GM19238 (cell line): ENCODE data around the gene HGS.

Experiments
- DNase-seq: peaks from one replicate; pipeline ENCODE4 v3.0.0; 2011; ENCODE audit warnings: low spot score; ENCODE audit not compliant: insufficient read length

HGS gene

DNA sequence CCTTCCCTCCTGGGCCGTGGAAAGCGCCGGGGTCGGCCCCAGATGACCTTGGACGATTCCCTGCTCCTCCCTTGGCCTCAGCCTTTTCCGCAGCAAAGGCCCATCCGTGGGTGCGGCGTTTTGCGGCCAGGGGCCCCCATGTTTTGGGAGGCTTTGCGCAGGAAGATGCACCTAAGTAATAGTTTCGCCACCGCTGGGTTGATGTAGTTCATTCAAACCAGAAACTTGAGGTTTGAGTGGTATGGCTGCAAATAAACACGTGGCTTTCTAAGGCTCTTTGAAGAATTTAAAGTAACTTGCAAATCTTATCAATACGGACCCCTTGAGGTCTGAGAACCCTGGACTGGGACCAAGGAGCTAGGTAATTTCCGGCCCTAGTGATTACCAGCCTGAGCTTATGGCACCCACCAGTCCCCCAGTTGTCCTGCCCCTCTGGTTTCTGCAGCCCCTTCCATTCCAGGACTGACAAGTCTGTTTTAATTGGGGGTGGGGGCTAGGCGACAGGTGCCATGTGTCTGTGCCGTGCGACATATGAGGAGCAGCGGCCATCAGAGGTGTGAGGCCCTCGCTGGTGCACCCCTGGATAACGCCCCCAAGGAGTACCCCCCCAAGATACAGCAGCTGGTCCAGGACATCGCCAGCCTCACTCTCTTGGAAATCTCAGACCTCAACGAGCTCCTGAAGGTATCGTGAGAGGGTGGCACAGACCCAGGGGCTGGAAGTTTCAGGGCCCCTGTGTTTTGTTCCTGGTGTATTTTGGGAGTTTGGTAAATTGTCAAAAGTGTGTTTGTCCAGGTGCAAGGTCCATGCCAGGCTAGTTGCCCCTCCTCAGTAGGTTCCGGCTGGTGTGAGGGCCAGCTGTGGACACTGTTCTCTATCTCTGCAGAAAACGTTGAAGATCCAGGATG, 20.2 kb downstream of the HGS start:
- DNase-seq = no peak

DNA sequence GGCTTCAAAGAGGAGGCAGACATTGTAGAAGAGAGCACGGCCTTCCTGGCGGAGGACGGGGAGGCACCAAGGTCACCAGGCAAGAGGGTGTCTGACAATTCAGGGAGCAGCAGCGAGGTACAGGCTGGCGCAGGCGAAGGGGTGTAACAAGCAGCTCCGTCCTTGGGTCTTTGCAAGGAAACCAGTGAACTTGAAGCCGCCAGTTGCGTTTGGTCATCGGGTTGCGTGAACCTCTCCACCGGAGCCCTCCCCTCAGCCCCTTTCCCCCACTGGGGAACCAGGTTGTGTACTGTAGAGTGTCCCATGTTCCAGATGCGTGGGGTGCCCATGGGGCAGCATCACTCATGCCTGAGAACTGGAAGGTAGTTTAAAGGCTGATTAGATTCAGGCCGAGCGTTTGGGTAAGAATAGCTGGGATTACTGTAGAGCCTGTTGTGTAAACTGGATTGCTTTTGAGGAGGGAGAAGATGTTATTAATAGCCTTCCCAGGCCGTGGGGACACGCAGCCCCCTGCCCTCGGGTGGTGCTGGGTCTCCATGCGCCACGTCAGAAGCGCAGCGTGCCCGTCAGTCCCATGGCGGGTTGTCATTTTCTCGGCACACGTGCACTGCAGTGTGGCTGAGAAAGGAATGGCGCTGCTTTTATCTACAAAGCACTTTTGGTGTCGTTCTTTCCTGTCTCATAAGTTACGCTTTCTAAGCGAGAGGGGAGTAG, 21.9 kb downstream of the HGS start:
- no peak for DNase-seq

DNA sequence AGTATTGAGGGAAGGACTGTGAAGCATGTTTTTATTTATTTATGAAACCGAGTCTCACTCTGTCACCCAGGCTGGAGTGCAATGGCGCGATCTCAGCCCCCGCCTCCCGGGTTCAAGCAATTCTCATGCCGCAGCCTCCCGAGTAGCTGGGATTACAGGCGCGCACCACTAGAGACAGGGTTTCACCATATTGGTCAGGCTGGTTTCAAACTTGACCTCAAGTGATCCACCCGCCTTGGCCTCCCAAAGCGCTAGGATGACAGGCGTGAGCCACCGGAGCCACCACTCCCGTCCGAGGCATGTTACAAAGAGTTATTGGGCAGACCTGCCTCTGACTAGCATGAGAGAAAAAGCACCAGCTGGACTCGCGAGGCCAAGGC, 22.4 kb downstream of the HGS start:
- no peak for DNase-seq

DNA sequence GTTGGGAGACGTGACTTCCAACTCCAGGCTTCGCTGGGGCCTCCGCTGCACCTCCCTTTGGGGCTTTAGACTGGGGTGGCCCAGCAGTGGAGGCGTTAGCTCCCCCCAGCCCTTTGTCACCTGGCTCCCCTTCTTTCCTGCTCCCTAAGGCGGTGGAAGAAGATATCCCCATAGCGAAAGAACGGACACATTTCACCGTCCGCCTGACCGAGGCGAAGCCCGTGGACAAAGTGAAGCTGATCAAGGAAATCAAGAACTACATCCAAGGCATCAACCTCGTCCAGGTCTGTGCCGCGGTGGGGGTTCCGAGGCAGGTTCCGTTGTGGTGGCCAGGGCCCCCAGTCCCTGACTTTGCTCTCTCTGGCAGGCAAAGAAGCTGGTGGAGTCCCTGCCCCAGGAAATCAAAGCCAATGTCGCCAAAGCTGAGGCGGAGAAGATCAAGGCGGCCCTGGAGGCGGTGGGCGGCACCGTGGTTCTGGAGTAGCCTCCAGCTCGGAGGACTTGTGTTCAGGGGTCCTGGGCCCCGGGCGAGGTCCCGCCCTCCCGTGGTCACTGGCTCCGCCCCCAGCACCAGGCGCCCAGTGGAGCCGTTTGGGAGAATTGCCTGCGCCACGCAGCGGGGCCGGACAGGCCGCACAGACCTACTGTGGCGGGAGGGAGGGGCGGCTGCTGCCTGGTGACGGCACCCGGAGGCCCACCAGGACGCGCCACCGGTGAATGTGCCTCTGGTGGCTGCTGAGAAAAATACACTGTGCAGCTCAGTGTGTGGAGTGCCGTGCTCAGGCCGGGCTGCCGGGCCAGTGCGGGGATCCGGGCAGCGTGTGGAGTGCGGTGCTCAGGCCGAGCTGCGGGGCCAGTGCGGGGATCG, 23.2 kb downstream of the HGS start:
- DNase-seq = no peak

DNA sequence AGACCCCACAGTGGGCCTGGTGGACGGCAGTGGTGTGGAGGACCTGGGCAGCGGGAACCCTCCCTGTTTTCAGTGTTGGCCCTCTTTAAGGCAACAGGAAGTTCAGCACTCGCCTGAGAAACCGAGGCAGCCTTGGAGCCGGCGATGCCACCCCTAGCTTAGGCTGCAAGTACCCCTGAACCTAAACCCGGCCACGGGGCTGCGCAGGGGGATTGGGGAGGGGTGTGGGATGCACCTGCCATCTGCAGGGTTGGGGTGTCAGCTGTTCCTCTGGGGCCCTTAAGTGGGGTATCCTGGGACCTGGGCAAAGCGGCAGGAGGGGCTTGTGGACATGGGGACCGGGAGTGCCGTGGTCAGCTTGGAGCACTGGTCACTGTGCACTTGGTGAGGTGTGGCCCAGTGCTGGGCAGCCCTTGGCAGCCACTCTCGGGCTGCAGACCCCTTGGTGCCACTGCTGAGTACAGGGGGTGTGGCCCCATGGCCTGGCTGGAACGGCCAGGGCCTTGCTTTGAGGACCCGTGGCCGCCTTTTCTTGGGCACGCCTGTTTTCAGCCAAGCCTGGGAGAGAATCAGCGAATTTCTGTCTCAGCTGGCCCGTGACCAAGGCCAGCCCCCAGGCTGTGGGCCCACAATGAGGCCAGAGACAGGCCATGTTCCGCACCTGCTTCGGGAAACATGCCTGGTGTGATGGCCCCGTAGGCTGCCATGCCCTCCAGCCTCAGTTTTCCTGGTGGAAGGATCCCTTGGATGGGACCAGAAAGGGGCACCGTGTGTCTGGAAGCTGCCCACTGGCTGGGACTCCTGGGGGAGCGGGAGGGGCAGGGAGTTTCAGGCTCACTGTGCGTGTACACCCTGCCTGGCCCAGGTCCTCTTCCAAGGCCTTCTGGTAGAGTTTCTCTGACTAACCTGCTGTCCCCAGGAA, 24.2 kb downstream of the HGS start:
- no peak for DNase-seq

DNA sequence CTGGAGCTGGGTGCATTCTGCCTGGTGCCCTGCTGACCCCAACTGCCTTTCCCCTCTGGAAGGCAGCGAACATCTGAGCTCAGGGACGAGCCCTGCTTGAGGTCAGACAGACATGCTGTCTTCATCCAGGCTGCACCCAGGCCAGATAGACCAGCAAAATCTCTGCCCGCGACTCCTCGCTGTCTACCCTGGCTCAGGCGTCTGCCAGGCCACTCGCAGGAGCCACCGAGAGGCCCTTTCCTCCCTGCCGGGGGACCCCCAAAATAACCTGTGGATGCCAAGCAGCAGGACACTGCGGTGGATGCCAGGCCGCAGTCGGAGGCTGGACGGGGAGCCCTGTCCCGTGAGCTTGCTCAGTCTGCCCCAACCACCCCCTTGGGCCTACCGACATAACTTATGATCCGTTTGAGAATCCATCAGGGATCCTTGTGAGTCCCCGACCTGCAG, 25.0 kb downstream of the HGS start:
- DNase-seq = no peak

DNA sequence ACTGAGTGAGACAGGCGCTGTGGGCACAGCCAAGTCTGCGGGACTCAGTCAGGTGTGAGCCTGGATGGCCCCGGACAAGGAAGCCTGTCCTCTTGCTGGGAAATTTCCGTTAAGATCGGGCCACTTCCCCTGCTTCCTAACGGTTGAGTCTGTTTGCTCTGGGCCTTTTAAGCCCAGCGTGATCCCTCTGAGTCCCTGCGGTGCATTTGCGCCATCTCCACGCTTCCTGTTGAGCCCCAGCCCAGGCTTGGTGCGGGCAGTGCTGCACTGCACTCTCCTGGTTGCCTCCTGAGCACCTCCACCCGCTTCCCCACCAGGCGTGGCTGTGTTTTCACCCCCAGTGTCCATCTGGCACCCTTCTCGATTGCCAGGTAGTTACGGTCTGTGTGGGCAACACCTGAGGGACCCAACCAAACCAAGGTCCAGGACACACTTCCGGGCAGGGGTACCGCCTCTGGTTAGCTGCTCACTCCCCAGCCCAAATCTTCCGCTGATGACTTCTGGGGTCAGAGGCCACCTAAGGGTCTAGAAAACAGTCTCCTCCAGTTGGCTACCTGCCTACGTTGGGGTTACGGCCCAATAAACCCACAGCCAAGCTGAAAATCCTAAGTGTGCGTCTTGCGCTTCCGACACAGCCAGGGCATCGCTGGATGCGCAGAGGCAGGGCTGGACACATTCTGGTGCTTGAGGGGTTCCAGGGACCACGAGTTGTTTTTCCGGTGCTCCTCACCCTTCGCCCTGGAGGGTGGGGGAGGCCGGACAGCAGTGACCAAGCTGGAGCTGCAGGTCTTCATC, 26.9 kb downstream of the HGS start:
- DNase-seq = no peak

DNA sequence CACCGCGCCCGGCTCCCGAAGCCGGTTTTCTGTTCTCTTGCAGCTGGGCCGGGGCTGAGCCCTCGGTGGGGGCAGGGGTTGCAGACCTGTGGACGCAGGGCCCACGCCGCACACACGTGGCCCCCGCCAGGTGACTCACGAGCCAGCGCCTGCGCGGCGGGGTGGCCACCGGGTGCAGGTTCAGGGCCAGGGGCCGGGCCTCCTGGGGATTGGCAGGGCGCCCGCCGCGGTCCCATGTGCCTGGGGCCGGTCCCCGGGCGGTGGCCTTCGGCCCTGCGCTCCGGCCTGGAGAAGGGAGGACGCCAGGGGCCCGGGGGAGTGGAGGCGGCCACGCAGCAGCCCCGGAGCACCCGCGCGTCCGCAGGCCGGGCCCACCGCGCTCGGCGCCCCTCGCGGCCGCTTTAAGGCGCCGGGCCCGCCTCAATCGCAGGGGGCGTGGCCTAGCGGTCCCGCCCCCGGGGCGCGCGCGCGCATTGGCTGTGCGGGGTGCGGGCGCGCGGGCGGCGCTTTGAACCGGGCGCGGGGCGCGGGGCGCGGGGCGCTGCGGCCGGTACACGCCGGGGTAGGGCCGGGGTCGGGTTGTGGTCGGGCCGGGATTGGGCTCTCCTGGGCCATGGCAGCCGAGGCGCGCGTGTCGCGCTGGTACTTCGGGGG, 28.1 kb downstream of the HGS start, which contains the start of gene SLC25A10:
Gene SLC25A10 (plus strand): TSS at position 471 of the 654 bp plus-strand sequence. CDS start 143 bp downstream, at position 614.
- peak; percentile 95 for DNase-seq

DNA sequence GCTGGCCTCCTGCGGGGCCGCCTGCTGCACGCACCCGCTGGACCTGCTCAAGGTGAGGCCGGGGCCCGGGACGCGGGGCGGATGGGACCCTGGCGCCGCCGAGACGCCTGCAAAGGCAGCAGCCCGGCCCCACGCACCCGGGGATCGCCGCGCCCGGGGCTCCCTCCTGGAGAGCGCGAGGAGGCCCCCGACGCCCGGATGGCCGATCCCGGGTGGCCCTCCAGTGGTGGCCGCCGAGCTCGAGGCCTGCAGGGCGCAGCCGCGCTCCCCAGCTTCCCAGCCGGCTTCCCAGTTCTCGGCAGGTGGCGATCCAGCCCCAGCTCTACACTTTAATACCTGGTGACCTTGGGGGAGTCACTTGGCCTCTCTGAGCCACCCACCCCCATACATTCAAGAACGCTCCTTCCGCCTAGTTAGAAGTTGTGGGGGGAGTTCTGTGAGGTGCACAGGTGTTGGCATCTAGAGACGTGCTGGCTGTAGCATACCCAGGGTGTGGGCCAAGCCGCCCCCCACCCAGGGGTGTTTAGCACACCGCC, 28.7 kb downstream of the HGS start:
- peak; percentile 50 for DNase-seq

DNA sequence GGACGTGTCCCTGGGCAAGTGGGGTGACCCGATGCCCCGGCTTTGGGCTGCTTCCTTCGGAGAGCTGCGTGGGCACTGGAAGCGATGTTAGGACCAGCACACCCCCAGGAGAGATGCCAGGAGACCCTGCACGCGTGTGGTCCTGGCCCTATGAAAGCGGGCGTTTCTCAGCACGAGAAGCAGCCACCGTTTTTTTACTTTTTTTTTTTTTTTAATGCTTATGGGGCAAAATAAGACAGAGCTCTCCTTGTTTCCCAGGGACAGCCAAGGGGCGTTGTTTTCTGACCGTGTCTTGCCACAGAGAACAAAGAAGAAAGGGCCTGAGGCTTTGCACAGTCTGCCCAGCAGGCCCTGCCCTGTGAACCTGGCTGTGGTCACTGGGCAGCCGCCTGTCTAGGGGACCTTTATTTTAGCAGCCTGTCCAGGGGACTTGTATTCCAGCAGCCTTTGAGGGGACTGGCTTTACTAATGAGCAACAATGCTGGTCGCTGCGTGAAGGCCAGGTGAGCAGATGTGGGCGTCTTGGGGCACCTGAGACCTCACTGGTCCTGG, 29.3 kb downstream of the HGS start:
- no peak for DNase-seq

DNA sequence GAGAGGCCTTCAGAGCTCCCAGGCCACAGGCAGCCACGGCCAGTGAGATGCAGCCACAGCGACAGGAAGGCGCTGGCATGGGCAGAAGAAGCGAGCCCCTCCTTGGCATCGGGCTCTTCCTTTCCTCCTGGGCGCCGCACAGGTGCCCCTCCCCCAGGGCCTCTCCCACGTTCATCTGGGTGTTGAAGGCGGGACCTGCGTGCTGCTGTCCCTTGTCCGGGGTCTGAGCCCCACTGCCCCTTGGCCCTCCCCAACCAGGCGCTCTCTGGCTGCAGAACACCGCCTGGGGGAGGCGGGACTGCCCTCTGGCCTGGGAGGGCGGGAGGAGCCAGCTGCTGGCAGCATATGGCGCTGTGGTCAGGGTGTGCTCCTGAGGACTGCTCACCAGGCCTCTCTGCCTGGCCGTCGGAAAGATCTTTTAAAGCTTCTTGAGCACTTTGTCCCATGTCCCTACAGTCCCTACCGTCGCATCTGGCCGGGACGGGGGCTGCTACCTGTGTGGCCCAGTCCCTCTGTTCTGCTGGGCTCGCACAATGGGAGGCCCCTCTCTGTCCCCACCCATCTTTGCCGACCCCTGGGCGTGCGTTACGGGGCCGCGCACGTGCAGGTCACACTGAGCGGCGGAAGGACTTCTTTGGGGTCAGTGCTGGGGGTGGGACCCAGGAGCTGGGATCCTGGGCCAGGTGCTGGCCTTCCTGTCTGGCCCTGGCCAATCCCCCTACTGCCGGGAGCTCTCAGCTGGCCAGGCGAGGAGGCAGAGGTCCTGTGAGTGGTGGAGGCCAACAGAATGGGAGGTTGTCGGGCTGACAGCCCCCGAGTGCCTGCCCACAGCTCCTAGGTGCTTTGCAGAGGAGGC, 30.0 kb downstream of the HGS start:
- no peak for DNase-seq

DNA sequence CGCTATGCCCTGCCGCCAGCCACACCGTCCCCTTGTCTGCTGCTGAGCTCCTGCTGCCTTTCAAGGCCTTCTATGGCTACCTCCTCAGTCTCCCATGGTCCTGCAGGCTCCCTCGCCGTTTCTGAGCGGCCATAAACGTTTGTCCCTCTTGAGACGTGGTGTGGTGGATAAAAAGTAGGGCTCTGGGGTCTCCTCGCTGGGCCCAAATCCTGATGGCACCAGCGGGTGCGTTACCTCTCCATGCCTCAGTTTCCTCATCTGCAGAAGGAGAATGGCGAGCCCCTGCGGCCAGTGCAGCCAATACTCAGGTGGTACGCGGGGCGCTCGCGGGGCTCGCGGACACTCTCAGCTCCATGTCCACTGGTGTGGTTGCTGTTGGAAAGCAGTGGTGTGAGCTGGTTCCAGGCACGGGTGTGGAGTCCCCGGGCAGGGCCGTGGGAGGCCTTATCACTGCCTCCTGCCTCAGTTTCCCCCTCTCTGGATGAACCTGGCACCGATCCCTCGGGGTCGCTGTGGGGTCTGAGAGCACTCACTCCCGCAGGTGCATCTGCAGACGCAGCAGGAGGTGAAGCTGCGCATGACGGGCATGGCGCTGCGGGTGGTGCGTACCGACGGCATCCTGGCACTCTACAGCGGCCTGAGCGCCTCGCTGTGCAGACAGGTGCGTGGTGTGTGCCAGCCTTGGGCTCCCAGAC, 30.7 kb downstream of the HGS start:
- DNase-seq = no peak

DNA sequence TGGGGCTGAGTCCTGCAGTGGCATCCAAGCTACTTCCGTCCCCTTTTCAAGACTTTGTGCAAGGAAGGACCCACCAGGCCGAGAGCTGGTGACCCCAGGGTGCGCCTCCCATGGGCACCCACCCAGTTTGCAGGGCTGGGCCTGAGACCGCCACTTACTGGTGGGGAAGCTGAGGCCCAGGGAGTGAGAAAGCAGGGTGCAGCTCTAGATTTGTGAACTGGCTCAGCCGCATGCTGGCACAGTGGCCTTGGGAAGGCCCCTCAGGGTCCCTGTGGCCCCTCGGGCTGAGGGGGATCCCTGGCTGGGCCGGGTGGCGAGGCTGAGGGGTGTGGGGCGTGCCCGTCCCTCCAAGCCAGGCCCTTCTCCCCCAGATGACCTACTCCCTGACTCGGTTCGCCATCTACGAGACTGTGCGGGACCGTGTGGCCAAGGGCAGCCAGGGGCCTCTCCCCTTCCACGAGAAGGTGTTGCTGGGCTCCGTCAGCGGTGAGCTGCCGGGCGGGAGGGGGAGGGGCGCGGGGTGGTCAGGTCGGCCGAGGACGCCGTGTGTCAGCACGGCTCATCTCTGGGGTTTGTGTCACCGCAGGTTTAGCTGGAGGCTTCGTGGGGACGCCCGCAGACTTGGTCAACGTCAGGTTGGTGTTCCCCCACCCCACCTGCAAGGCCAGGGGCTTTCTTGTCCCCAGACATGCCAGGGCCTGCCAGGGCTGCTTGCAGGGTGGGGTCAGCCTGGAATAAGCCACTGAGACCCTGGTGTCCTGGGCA, 31.5 kb downstream of the HGS start:
- DNase-seq = no peak

DNA sequence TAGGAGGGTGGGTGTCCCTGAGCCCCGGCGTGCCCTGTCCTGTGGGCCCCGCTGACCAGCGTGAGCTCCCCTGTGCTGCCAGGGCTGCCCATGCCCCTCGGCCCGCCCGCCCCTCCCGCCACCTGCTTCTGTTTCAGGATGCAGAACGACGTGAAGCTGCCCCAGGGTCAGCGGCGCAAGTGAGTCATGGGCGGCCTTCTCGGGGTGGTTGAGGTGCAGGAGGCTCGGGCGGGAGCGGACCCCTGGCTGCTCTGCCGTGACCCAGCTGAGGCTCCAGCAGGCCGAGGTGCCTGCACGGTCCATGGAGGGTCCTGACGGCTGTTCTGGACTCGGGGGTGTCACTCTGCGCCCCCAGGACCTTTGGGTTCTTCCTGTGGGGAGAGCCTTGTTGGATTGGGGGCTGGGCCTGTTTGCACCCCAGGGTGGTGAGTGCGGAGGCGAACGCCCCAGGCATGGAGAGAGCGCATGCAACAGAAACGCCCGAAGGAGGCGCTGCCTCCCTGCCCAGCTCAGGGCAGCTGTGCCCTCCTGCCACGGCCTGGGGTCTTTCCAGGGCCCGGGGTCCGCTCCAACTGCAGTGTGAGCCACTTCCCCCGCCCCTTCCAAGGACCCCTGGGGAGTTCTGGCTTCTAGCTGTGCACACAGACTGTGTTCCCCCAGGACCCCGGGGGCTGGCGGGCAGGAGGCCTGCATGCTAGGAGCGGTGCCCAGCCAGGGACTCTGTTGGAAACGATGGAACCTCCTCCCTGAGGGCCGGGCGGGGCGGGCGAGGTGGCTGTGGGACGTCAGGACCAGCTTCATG, 32.3 kb downstream of the HGS start:
- DNase-seq = no peak

DNA sequence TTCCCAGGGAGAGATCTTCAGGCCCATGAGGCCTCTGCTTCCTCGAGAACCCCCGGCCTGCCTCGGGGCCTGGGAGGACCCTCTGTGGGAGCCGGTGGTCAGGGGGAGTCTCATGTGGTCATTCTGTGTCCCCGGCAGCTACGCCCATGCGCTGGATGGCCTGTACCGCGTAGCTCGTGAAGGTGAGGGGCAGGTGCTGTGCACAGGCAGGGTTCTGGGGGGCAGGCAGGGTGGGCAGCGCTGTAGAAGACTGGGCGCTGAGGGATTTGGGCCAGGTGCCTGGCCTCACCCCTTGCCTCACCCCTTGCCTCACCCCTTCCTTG, 32.8 kb downstream of the HGS start:
- DNase-seq = no peak
